IMR-90 (cell line): ENCODE data around the gene TNPO2. TPM values are rescaled to one million over a fixed set of nuclear protein-coding genes. Genes with fewer than 3 reads are reported as not detected.

ENCODE experiments used
- CHD1 ChIP-seq: IDR thresholded peaks from 2 replicates; pipeline ENCODE4 v1.6.1; 2012; ENCODE audit warnings: low read depth, low read length, improper control_type of control experiment
- MAZ ChIP-seq: IDR thresholded peaks from 2 replicates; pipeline ENCODE4 v1.6.1; 2012; ENCODE audit warnings: low read depth, mild to moderate bottlenecking, low read length, improper control_type of control experiment, moderate library complexity, borderline replicate concordance
- RCOR1 ChIP-seq: IDR thresholded peaks from 2 replicates; pipeline ENCODE4 v1.6.1; 2012; ENCODE audit warnings: mild to moderate bottlenecking, low read length, improper control_type of control experiment; ENCODE audit not compliant: insufficient replicate concordance
- polyA plus RNA-seq, 3 experiments: library from polyadenylated mRNA; depleted of rRNA; stranded (reverse); fragments of >200 nt; gene quantifications; 2 replicates each; pipeline ENCODE4 v1.2.3, GENCODE V29; 2012; ENCODE audit warnings: low replicate concordance in 1 of 3
- total RNA-seq: library from RNA; depleted of rRNA; stranded (reverse); fragments of >200 nt; gene quantifications from 2 replicates; pipeline ENCODE4 v1.2.3, GENCODE V29; 2012

TNPO2 gene
- total and polyA plus RNA-seq, 2 of the 4 experiments (the other 2 are of a cell fraction), result 36.0 to 77.2 TPM

GRCh38 chr19:12722566-12723380 is 959 bp downstream of the TNPO2 start (continued):
- TF ChIP-seq CHD1 (no peak), RCOR1 (no peak), MAZ (no peak; the same call in 1 of the 2 replicates)
